ENCODE measurements around the gene NSFL1C.

NSFL1C gene

DNA sequence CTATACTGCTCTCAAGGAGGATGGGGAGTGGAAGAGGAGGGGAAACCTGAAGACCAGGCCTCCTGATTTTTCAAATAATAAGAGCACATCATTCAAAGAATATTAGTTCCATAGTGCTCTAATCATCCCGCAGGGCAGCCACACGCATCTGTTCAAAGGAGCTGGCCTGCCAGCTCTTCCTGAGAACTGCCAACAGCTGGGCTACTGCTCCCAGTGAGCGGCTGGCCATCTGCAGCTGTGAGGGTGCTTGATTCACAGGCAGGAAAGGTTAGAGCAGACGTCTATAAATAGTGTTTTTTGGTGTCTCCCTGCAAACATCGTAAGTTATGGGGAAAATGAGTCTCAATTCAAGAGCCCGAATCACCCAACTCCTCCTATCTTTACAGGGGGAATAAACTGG is 17.3 kb downstream of the NSFL1C start:
- TF ChIP-seq, protein P1, sequence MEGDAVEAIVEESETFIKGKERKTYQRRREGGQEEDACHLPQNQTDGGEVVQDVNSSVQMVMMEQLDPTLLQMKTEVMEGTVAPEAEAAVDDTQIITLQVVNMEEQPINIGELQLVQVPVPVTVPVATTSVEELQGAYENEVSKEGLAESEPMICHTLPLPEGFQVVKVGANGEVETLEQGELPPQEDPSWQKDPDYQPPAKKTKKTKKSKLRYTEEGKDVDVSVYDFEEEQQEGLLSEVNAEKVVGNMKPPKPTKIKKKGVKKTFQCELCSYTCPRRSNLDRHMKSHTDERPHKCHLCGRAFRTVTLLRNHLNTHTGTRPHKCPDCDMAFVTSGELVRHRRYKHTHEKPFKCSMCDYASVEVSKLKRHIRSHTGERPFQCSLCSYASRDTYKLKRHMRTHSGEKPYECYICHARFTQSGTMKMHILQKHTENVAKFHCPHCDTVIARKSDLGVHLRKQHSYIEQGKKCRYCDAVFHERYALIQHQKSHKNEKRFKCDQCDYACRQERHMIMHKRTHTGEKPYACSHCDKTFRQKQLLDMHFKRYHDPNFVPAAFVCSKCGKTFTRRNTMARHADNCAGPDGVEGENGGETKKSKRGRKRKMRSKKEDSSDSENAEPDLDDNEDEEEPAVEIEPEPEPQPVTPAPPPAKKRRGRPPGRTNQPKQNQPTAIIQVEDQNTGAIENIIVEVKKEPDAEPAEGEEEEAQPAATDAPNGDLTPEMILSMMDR (IDR thresholded peaks at IDR 0.05) = no peak
- DNase-seq (ENCODE audit: low spot score) = no peak
- H3K27ac ChIP-seq = no peak overlapping the region
- H3K4me3 ChIP-seq = no peak overlapping the region

DNA sequence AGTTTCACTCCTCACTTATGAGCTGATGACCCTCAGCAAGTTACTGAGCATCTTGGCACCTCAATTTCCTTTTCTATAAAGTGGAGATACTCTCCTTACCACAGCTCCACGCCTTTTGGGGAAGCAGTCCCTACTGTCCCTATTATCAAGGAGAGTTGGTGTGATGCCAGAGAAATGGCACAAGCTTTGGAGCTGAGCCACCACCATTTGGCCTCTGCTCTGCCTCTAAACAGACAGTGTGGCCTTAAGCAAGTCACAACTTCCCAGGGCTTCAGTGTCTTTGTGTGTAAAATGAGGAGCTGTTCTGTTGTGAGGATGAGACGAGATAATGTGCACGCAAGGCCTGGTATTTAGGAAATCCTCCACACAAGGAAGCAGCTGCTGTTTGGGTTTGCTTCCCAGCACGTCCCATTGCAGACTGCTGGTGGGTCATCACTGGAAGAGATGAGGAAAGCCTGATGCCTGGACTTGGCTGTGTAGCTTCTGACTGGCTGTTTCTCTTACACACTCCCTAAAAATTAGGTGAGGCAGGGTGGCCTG is 18.5 kb downstream of the NSFL1C start:
- no peak overlapping the region for H3K27ac ChIP-seq
- DNase-seq (ENCODE audit: low spot score) = no peak
- TF ChIP-seq, protein P1 (IDR thresholded peaks at IDR 0.05) = no peak

DNA sequence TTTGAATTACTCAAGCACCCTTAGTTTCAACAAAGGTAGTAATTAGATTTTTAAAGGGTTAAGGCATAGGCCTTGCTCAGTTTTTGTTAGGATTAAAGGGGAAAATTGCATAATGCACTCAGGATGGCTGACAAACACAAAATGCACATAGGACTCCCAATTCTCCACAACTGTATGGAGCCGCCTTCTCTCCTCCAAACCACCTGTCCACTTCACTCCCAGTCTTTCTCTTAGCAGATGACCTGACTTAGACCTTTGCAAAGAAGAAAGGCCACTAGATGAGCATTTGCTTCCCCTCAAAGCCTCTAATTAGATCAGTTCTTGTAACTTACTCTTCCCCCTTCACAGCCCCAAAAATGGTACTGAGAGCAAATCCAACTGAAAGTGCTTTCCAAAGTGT is 20.1 kb downstream of the NSFL1C start:
- TF ChIP-seq, protein P1 (IDR thresholded peaks at IDR 0.05) = no peak
- no peak overlapping the region for H3K4me3 ChIP-seq
- DNase-seq (ENCODE audit: low spot score) = no peak
- no peak overlapping the region for H3K27ac ChIP-seq

More for the DNA sequence above, 18.5 kb downstream of the NSFL1C start:
- H3K4me3 ChIP-seq = no peak overlapping the region

DNA sequence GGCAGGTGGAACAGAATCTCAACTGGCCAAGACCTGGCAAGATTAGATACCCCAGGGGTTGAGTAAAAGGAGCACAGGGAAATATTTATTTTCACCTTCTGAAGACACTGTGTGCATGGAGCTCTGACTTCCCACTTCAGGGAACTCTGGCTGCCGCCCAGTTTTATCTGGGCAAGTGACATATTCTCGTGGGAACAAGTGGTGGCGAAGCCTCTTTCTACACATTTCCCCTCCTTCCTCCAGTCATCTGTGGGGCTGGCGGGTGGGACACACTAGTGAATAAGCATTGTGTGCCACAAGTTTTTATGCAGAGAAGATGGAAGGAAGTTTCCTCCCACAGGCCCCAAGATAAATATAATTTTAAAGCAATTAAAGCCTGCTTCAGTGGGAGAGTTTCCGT is 23.6 kb downstream of the NSFL1C start:
- Histone ChIP-seq H3K4me3 (no peak overlapping the region), H3K27ac (no peak overlapping the region)
- no peak for DNase-seq (ENCODE audit: low spot score)
- TF ChIP-seq, protein P1 (IDR thresholded peaks at IDR 0.05) = no peak

DNA sequence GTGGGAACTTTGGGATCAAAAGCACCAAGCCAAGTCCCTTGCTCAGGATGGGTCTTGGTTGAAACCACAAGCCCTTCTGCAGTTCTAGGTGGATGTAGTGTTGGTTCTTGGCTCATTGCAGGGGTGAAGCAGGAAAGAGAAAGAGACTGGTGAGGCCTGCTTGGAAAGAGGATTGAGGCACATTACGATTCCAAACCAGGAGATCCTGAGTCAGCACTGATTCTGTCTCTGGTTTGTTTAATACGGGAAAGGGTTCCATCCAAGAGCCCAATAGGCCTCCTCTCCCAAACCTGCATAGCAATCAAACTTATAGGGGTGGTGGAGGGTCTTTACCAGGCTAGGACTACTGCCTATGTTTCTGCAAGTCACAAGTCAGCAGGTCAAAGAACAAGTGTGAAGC is 24.3 kb downstream of the NSFL1C start:
- H3K4me3 ChIP-seq = no peak overlapping the region
- no peak overlapping the region for H3K27ac ChIP-seq
- TF ChIP-seq, protein P1 (IDR thresholded peaks at IDR 0.05) = no peak
- no peak for DNase-seq (ENCODE audit: low spot score)

DNA sequence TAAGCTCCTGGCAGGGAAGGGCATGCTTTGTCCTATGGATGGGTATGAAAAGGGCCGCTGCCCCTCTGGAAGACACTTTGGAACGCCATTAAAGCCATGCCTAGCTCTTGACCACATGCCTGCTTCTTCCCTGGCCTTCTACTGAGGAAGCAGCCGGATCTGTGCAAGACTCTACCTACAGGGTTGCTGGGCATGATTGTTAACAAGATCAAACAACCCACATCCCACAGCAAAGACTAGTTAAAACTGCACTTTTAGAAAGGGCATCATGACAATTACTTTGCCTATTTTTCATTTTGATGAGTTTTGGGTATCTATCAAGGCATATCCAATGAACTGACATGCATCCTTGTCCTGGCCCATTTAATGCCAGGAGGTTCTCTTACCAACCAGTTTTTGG is 25.5 kb downstream of the NSFL1C start:
- Histone ChIP-seq H3K27ac (no peak overlapping the region), H3K4me3 (no peak overlapping the region)
- no peak for DNase-seq (ENCODE audit: low spot score)
- TF ChIP-seq, protein P1 (IDR thresholded peaks at IDR 0.05) = no peak

DNA sequence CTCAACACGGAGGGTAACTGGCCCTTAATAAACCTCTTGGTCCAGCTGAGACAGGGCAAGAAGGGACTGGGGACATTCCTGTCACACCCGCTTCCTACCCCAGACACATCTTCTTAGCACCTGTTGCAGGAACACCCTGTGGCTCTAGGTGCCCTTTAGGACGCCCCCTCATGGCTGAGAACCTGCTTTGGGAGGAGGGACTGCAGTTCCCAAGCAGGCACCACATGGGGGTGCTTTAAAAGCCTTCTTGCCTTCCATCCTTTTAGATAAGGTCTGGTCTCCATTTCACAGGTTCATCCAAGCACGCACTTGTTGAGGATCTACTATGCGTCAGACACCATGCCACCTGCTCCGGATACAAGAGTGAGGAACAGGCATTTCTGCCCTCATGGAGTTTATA is 26.6 kb downstream of the NSFL1C start:
- no peak for DNase-seq (ENCODE audit: low spot score)
- TF ChIP-seq, protein P1 (IDR thresholded peaks at IDR 0.05) = no peak
- Histone ChIP-seq H3K4me3 (no peak overlapping the region), H3K27ac (no peak overlapping the region)

All from coronary artery (tissue), 2 donors.